Middle frontal gyrus (tissue), 1 donor: ENCODE data around the gene DDC.
"Not testable (repeated sequence)": the region's sequence is repeated elsewhere in the genome, so short reads cannot be mapped to it uniquely, and the experiment has no call there.

Experiments used
- DNase-seq: peaks from one replicate; pipeline ENCODE4 v3.0.0-alpha.2; 2015; ENCODE audit warnings: low spot score; ENCODE audit errors: extremely low spot score

The DDC gene

DNA sequence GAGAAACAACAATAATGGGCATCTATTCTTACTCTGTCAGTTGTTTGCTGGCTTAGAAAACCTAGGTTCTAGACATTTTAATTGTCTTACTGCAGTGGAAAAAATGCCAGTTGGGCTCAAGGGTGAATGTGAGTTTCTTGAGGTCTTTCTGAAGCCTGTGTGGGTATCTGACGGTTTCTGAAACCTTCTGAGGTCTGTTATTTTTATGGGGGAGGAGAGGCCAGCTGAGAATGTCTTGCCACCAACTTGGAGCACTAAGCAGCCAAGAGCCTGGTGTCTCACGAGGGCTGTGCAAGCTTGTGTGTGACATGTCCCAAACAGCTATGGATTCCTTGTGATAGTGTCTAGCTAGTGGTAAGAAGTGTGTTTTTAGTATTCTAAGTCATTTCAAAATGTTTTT, 24.2 kb upstream of the DDC start:
- no peak for DNase-seq

DNA sequence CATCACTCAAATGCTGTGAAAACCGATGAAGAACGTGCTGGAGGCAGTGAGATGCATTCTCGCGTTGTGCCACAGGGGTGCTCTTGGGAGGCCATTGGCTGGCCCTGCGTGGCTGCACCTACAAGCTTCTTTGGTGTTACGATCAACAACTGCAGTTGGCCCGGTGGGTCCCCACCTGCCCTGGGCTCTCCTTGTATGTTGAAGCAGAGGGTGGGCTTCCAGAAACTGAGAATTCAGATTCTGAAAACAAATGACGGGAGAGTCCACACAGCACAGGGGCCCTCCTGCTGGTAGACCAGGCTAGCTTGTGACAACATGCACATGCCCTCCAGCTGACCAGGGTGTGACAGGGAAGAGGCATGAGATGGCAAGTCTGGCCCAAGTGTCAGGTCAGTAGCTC, 23.7 kb upstream of the DDC start:
- no peak for DNase-seq

GRCh38 chr7:50587737-50588136, 22.5 kb upstream of the DDC start:
- no peak for DNase-seq

GRCh38 chr7:50584793-50585408, 19.7 kb upstream of the DDC start:
- DNase-seq, result no peak

GRCh38 chr7:50584386-50584785, 19.2 kb upstream of the DDC start:
- DNase-seq, result no peak

GRCh38 chr7:50583295-50583694, 18.1 kb upstream of the DDC start:
- not testable (repeated sequence) for DNase-seq

DNA sequence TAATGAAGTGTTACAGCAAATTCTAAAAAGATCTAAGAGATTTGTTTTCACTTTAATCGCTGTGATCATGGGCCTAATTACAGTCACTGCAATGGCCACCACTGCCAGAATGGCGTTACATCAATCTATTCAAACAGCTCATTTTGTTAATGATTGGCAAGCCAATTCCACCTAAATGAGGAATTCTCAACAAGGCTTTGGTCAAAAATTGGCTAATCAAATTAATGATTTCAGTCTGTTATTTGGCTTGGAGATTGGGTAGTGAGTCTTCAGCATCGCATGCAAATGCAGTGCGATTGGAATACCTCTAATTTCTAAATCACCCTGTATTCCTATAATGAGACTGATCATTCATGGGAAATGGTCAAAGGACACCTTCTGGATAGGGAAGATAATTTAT, 17.1 kb upstream of the DDC start:
- DNase-seq, result not testable (repeated sequence)

GRCh38 chr7:50580666-50581065, 15.5 kb upstream of the DDC start:
- DNase-seq, result not testable (repeated sequence)

- DNase-seq, result no peak
Observed at GRCh38 chr7:50580057-50580456, 14.9 kb upstream of the DDC start.

DNA sequence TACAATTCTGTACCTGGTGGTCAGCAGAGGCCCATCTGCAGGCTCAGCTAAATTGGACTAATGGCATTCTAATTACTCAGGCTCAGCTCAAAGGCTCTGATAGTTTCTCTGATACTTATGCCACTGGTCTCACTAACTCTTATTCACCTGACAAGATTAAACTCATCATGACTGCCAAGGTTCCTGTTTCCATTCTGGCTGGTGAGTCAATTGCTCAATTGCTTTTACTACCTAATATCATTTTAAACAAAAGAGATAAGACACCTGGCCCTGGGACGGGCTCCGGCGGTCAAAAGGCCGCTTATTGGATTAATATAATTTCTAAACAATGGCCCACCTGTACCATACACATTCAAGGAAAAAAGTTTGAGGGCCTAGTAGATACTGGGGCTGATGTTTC, 12.9 kb upstream of the DDC start:
- DNase-seq, result not testable (repeated sequence)

GRCh38 chr7:50577569-50577968, 12.4 kb upstream of the DDC start:
- DNase-seq, result no peak

- DNase-seq, result not testable (repeated sequence)
Observed at GRCh38 chr7:50576388-50576787, 11.2 kb upstream of the DDC start.

DNA sequence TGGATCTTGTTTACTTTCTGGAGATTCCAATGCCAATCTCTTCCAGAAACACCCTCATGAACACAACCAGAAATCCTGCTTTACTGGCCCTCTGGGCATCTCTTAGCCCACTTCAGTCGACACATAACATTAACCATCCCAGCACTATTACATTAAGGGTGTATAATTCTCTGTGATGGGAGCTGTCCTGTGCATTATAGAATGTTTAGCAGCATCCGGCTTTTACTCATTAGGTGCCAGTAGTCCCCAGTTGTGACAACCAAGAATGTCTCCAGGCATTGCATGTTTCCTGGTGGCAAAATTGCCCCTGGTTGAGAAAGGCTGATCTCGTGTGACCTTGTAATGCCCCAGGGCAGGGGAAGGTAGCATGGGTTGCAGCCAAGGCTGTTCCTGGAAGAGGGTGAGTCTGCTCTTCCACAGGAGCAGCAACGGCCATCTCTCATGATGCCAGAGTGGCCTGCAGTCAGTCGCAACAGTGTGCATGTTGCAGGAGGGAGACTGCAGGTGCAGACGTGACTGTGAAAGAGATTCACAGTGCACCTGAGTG, 2.6 kb upstream of the DDC start:
- DNase-seq, result no peak

DNA sequence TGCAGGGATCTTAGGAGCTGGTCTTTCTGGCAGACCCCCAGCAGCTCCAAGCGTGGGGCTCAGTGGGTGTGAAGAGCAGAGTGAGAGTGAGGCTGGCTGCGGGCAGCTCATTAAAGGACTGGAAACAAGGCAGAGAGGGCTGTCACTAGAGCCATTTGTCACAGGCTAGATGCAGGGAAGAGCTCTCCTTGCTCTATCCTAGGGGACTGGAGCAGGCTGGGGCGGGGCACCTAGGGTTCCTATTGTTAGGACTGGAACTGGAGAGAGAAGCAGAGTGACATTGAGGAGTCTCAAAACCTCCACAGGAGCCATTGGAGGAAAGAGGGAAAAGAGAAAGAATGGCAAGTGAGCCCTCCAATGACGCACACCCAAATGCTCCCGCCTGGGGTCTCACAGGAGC, 772 bp upstream of the DDC start:
- no peak for DNase-seq

DNA sequence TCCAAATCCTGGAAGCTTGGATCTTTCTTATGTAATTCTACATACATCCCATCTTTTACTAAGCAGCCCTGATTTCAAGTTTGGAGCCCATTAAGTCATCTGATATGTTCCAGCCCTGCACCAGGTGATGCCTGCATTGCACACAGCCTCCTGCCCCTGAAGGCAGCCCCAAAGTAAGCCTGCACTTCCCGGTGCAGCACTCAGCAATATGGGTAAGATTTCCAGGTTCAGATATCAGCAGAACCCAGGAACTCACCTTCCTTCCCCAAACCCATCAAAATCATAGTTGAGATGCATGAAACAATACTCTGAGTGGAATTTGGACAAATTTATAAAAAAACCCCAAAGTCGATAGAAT, 333 bp upstream of the DDC start:
- no peak for DNase-seq

DNA sequence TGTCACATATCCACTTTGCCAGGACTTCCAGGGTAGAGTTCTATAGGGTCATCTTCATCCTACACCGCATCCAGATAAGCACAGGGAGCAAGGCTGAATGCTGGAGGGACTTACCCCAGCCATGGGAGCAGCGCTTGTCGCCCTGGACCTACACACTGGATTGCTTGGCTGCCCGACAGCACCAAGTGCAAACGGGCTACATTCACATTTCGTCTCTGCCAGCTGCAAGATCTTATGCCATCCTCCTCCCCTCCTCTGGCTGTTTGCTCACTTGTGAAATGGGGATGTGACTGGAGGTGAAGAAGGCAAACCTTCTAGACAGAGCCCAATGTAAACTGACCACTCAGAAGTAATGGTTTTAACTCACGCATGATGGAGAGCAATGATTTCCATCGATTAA, 1.0 kb downstream of the DDC start:
- no peak for DNase-seq

DNA sequence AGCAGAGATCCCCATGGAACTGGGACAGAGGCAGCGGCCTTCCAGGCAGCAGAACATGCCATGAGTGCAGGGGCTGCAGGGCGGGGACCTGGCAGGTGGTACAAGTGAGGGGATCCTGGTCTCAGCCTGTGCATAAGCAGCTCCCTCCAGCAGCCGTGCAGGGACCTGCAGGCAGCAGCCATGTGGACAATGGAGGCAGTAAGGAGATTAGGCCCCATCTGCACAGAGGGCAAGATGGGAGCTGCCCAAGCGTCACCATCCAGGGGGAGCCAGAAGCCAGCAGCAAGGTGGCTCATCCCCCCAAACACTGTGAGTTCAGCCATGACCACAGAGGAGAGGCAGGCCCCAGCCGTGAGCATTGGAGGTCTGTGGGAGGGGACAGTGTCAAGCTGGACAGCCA, 3.1 kb downstream of the DDC start:
- no peak for DNase-seq

DNA sequence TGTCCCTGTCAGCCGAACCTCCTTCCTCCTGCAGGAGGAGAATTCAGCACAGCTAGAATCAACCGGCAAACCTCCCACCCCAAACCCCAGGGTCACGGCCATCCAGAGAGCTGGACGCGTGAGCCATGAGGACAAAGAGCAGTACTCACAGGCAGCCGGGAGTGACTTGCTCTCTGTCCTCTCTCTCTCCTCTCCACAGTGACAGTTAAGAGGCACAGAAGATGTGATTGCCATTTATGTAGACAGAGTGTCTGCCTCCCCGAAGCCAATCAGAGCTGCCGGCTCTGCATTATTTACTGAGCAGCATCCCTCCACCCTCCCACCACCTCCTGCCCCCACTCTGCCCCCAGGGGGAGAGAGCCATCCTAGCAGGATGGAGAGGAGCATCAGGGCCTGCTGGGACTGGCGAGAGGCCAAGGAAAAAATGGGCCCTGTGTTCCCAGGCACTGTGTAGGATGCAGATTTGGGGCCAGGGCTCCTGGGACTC, 4.3 kb downstream of the DDC start:
- no peak for DNase-seq

GRCh38 chr7:50559881-50560280, 5.3 kb downstream of the DDC start:
- no peak for DNase-seq

DNA sequence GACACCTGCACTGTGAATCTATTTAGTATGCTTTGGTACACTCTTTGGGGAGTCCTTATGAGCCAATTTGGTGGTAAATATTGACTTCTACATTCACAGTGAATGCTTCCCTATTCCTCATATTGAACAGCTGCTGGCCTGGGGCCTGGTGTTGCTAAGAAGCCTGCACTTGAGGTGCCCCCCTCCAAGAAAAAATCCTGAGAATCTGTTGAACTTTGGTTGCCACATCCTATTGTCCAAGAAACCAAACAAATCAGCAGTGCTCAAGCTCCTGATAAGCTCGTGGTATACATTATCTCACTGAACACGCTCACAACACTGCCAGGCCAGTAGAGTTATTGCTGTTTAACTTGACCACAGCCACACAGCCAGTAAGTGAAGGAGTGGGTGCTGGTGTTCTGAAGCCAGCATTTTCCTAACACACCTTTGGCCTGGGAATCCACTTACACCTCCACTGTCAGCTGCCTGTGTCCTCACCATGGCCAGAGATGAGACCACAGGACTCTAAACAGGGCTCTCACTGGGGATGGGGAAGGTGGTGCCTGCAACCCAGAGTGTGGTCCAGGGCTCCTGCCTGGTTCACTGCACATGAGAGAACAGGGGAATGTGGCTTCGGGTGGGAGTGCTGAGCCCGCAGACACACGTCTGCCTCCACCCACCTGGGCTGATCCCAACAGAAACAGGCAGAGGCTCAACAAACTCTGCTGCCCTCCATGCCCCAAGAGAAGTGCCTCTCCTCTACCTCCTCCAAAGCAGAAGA, 6.7 kb downstream of the DDC start:
- no peak for DNase-seq

DNA sequence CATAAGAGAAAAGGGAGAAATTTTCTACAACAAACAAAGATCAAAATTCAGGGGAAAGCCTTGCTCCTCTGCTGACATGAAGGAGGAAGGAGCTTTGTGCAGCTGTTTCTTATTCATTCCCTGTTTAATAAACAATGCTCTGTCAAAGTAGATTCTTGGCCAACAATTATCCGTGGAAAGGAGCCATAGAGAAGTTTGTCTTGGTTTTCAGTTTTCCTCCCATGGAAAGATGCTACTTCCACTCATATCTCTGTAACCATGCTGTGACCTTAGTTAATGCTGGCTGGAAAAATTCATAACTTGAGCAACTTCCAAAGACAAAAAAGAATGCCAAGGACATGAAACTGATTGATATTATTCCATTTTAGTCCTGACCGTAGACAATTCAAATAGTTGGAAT, 8.1 kb downstream of the DDC start:
- no peak for DNase-seq

DNA sequence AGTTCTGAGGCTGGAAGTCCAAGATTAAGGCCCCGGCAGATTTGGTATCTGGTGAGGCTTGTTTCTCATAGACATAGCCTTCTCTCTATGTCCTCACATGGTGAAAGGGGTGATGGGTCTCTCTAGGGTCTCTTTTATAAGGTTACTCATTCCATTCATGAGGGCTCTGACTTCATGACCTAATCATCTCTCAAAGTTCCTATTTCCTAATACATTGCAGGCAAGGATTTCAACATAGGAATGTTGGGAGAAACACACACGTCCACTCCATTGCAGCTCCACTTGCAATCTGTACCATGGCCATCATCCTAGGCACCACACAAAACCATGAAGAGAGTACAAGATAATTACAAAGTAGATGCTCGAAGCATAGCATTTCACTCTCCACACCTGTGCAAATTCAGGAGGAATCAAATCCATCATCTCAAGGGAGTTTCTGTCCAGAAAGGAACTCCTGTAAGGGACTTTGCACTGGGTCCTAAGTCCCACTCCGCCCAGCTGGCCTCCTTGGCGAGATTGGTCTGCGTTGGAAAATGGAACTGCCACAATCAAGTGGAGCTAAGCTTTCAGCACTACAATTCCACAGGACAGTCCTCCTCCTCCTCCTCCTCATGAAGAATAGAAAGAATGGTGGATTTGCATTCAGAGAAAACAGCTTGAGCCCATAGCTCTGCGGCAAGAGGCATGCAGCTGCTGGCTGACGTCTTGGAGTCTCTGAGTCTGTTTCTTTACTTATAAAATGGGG, 8.8 kb downstream of the DDC start:
- DNase-seq, result no peak
